H1 (cell line): ENCODE results near the gene IL17RA. TPM values are rescaled to one million over a fixed set of nuclear protein-coding genes. Genes with fewer than 3 reads are reported as not detected.

ENCODE experiments used
- CTCF ChIA-PET: fragments of 300-600 bp; sonication (Branson Sonifier 250); formaldehyde crosslinking; loops from one replicate; lab custom pipeline; 2021; ENCODE audit not compliant: partially characterized antibody; lab: Charles Lee
- POLR2A ChIA-PET: fragments of 300-600 bp; sonication (Branson Sonifier 250); formaldehyde crosslinking; loops from one replicate; lab custom pipeline; 2021; ENCODE audit warnings: inconsistent platforms; ENCODE audit not compliant: partially characterized antibody; lab: Charles Lee
- DNase-seq, 2 experiments: peaks; one replicate each; pipeline versions ENCODE4 v3.0.0 to v3.0.0-alpha.2; 2010 to 2022; ENCODE audit warnings: low spot score in 2 of 2, low read depth in 1 of 2, mixed read lengths in 1 of 2
- FAIRE-seq: peaks from 2 replicates; lab custom pipeline; 2011; peaks lifted over from hg19 to GRCh38; lab: Jason Lieb, UNC
- H2AFZ ChIP-seq: 2 replicates; pipeline ENCODE4 v1.8.1; 2012; ENCODE audit warnings: low read length, inconsistent platforms
- H2AK5ac ChIP-seq: 2 replicates; pipeline ENCODE4 v1.6.1; 2013; ENCODE audit warnings: low read depth, low read length
- H2BK120ac ChIP-seq: replicated peaks from 2 replicates; pipeline ENCODE3; 2013; ENCODE audit warnings: low read depth, low read length, inconsistent platforms
- H2BK12ac ChIP-seq: 2 replicates; pipeline ENCODE4 v1.6.1; 2013; ENCODE audit warnings: low read depth, low read length
- H2BK15ac ChIP-seq: 2 replicates; pipeline ENCODE4 v1.6.1; 2013; ENCODE audit warnings: low read length
- H2BK20ac ChIP-seq: 2 replicates; pipeline ENCODE4 v1.6.1; 2013; ENCODE audit warnings: low read length
- H2BK5ac ChIP-seq: 2 replicates; pipeline ENCODE4 v1.6.1; 2013; ENCODE audit warnings: low read depth, low read length
- H3K14ac ChIP-seq: 2 replicates; pipeline ENCODE4 v1.6.1; 2013; ENCODE audit warnings: inconsistent platforms; ENCODE audit not compliant: insufficient read length
- H3K18ac ChIP-seq: 2 replicates; pipeline ENCODE4 v1.6.1; 2013; ENCODE audit warnings: low read length; ENCODE audit errors: extremely low read depth
- H3K23ac ChIP-seq: 2 replicates; pipeline ENCODE4 v1.6.1; 2013; ENCODE audit warnings: inconsistent platforms; ENCODE audit not compliant: insufficient read length
- H3K23me2 ChIP-seq: 2 replicates; pipeline ENCODE4 v1.6.1; 2013; ENCODE audit warnings: low read depth, low read length
- H3K27ac ChIP-seq: 2 replicates; pipeline ENCODE4 v1.6.1; 2011; ENCODE audit warnings: low read depth, low read length, inconsistent platforms
- H3K27me3 ChIP-seq, 4 experiments: replicated peaks in 1 of 4; 1 replicate in 1 of 4; 2 replicates in 3 of 4; pipeline versions ENCODE4 v1.6.1 to v1.8.1; 2011 to 2013; ENCODE audit warnings: low read length in 3 of 4, mild to moderate bottlenecking in 3 of 4, inconsistent platforms in 2 of 4, mixed read lengths in 2 of 4, moderate library complexity in 1 of 4; ENCODE audit not compliant: control insufficient read depth in 3 of 4, insufficient read depth in 3 of 4; ENCODE audit errors: extremely low read depth in 1 of 4
- H3K36me3 ChIP-seq, 4 experiments: 2 replicates each; pipeline versions ENCODE4 v1.6.1 to v1.8.1; 2011 to 2013; ENCODE audit warnings: mild to moderate bottlenecking in 4 of 4, low read length in 3 of 4, moderate library complexity in 2 of 4, control low read depth in 1 of 4, inconsistent platforms in 1 of 4; ENCODE audit not compliant: insufficient read depth in 4 of 4, control insufficient read depth in 2 of 4
- H3K4ac ChIP-seq: replicated peaks from 2 replicates; pipeline ENCODE3; 2013; ENCODE audit warnings: low read length, low read depth, mixed read lengths, inconsistent platforms; ENCODE audit not compliant: insufficient read length
- H3K4me1 ChIP-seq, 4 experiments: replicated peaks in 1 of 4; 1 replicate in 1 of 4; 2 replicates in 3 of 4; pipeline versions ENCODE4 v1.6.1 to v1.8.1; 2011 to 2013; ENCODE audit warnings: low read length in 3 of 4, inconsistent platforms in 2 of 4, mixed read lengths in 1 of 4; ENCODE audit not compliant: insufficient read depth in 4 of 4, control insufficient read depth in 3 of 4
- H3K4me2 ChIP-seq, 2 experiments: 2 replicates each; pipeline versions ENCODE4 v1.6.1 to v1.8.1; 2011 to 2013; ENCODE audit warnings: low read depth in 2 of 2, low read length in 2 of 2, control low read depth in 1 of 2, inconsistent platforms in 1 of 2, mild to moderate bottlenecking in 1 of 2; ENCODE audit not compliant: insufficient read depth in 1 of 2
- H3K4me3 ChIP-seq, 4 experiments: fragments of 200-600, 300-600 bp in 1 of 4; sonication (generic), shearing (Covaris generic), sonication (Bioruptor Twin) in 1 of 4; 2 replicates each; pipeline versions ENCODE4 v1.5.1 to v1.8.1; 2011 to 2016; ENCODE audit warnings: low read length in 4 of 4, low read depth in 3 of 4, control low read depth in 2 of 4, inconsistent platforms in 2 of 4, mild to moderate bottlenecking in 2 of 4, mixed read lengths in 1 of 4, moderate library complexity in 1 of 4; ENCODE audit not compliant: insufficient read depth in 2 of 4; ENCODE audit errors: extremely low read depth in 1 of 4
- H3K56ac ChIP-seq: replicated peaks from 2 replicates; pipeline ENCODE3; 2013; ENCODE audit warnings: low read depth, mild to moderate bottlenecking, mixed read lengths, low read length, inconsistent platforms; ENCODE audit not compliant: insufficient read length
- H3K79me1 ChIP-seq: 2 replicates; pipeline ENCODE4 v1.6.1; 2013; ENCODE audit warnings: low read depth, low read length, control low read depth
- H3K79me2 ChIP-seq, 2 experiments: 2 replicates each; pipeline versions ENCODE4 v1.6.1 to v1.8.1; 2012 to 2013; ENCODE audit warnings: low read length in 2 of 2, mild to moderate bottlenecking in 2 of 2, inconsistent platforms in 1 of 2; ENCODE audit not compliant: insufficient read depth in 2 of 2, control insufficient read depth in 1 of 2
- H3K9ac ChIP-seq, 4 experiments: replicated peaks in 1 of 4; 1 replicate in 1 of 4; 2 replicates in 3 of 4; pipeline versions ENCODE4 v1.6.1 to v1.8.1; 2011 to 2013; ENCODE audit warnings: low read depth in 3 of 4, low read length in 3 of 4, control low read depth in 2 of 4, mild to moderate bottlenecking in 2 of 4, moderate library complexity in 2 of 4, inconsistent platforms in 1 of 4; ENCODE audit errors: extremely low read depth in 1 of 4
- H3K9me3 ChIP-seq, 2 experiments: 2 replicates each; pipeline versions ENCODE4 v1.6.1 to v1.8.1; 2012 to 2013; ENCODE audit warnings: mild to moderate bottlenecking in 2 of 2, moderate library complexity in 2 of 2, control low read depth in 1 of 2, inconsistent platforms in 1 of 2, low read depth in 1 of 2, low read length in 1 of 2, mixed read lengths in 1 of 2; ENCODE audit not compliant: insufficient read depth in 2 of 2
- H4K20me1 ChIP-seq, 2 experiments: replicated peaks in 1 of 2; 2 replicates each; pipeline versions ENCODE3 to v1.8.1; 2011 to 2013; ENCODE audit warnings: inconsistent platforms in 2 of 2, low read length in 2 of 2, mild to moderate bottlenecking in 1 of 2; ENCODE audit not compliant: insufficient read depth in 2 of 2, control insufficient read depth in 1 of 2
- H4K5ac ChIP-seq: 2 replicates; pipeline ENCODE4 v1.6.1; 2013; ENCODE audit warnings: low read length, low read depth, mixed read lengths, inconsistent platforms; ENCODE audit not compliant: insufficient read length
- H4K8ac ChIP-seq: 2 replicates; pipeline ENCODE4 v1.8.0; 2013; ENCODE audit warnings: mild to moderate bottlenecking, moderate library complexity, low read length, inconsistent platforms; ENCODE audit not compliant: insufficient read depth; ENCODE audit errors: extremely low read depth
- H4K91ac ChIP-seq: replicated peaks from 2 replicates; pipeline ENCODE3; 2013; ENCODE audit warnings: low read length, mixed read lengths, inconsistent platforms; ENCODE audit not compliant: insufficient read length
- CBX5 ChIP-seq: fragments of 300-800, 300-1000 bp; sonication (generic); IDR thresholded peaks from 2 replicates; pipeline ENCODE4 v1.7.1; 2016; ENCODE audit warnings: antibody characterized with exemption, low read length, low read depth
- CTCF ChIP-seq, 3 experiments: IDR thresholded peaks; 1 replicate in 2 of 3; 2 replicates in 1 of 3; pipeline versions ENCODE4 v1.5.1 to v1.6.1; 2011; ENCODE audit warnings: low read length in 3 of 3, mild to moderate bottlenecking in 3 of 3, inconsistent platforms in 2 of 3, low read depth in 1 of 3, moderate library complexity in 1 of 3; ENCODE audit not compliant: insufficient read depth in 1 of 3; ENCODE audit errors: control extremely low read depth in 1 of 3
- MAX ChIP-seq: IDR thresholded peaks from 2 replicates; pipeline ENCODE4 v1.6.1; 2012; ENCODE audit warnings: inconsistent platforms
- RAD21 ChIP-seq, 2 experiments: IDR thresholded peaks in 1 of 2; conservative IDR thresholded peaks in 1 of 2; 2 replicates each; pipeline ENCODE4 v1.6.1; 2011; ENCODE audit warnings: low read depth in 2 of 2, low read length in 2 of 2, improper control_type of control experiment in 1 of 2, inconsistent platforms in 1 of 2, mild to moderate bottlenecking in 1 of 2, moderate library complexity in 1 of 2
- RXRA ChIP-seq: IDR thresholded peaks from 2 replicates; pipeline ENCODE4 v1.6.1; 2011; ENCODE audit warnings: low read depth, mild to moderate bottlenecking, low read length, moderate library complexity; ENCODE audit not compliant: insufficient read depth
- SIX5 ChIP-seq: IDR thresholded peaks from 2 replicates; pipeline ENCODE4 v1.6.1; 2011; ENCODE audit warnings: mild to moderate bottlenecking, low read depth, low read length
- WGBS, 2 experiments: shearing (Covaris generic) in 1 of 2; methylation state at CpG; one replicate each; pipeline versions ENCODE4 v1.1.6 to v1.1.7; 2013 to 2015; ENCODE audit warnings: low lambda C conversion rate in 2 of 2, mixed read lengths in 2 of 2, inconsistent platforms in 1 of 2, low coverage in 1 of 2, missing lambda C conversion rate in 1 of 2; ENCODE audit not compliant: insufficient replicate concordance in 2 of 2, insufficient coverage in 1 of 2, insufficient read length in 1 of 2; ENCODE audit errors: extremely low coverage in 1 of 2, missing lambda C conversion rate in 1 of 2; 5-methylcytosine and 5-hydroxymethylcytosine counted together
- polyA plus RNA-seq, 7 experiments: library from polyadenylated mRNA; depleted of rRNA in 3 of 7; stranded (reverse) in 5 of 7; unstranded in 2 of 7; fragments of >200 nt in 5 of 7; fragments of 200-250 nt in 2 of 7; gene quantifications; 1 replicate in 5 of 7; 2 replicates in 1 of 7; 4 replicates in 1 of 7; pipeline versions ENCODE4 v1.2.1 to v1.2.3, GENCODE V29; 2011 to 2013; ENCODE audit warnings: missing spikeins in 2 of 7, mixed read lengths in 2 of 7
- total RNA-seq: library from RNA; stranded (reverse); fragmentation: NEBNext Ultra II Directional; extraction: Animal tissue kit (Norgen Biotek cat#: 25700); gene quantifications from 2 replicates; pipeline ENCODE4 v1.2.1, GENCODE V29; 2021

IL17RA gene
- total and polyA plus RNA-seq, 2 of the 8 experiments (the other 6 are each of a cell fraction or from before 2014, with no cell fraction given): 5.6 to 9.9 TPM

GRCh38 chr22:17106161-17106784 lies 21.5 kb downstream of the IL17RA start:
- CTCF ChIA-PET: interaction anchor here (0.5 to 4.2 kb wide), 15 partner anchors 9 to 910 kb away, joined by 3 to 35 read pairs (median 6); no protein-coding TSS in a partner anchor
- H3K36me3 ChIP-seq: peaks cover 0 to 11% (median 2%) of the 10 kb centered on the region in 4 experiments; a peak in 1 of 8 replicates

More at GRCh38 chr22:17106161-17106784, 21.5 kb downstream of the IL17RA start:
- FAIRE-seq: no peak
- WGBS, 2 experiments: 88% methylated on average over 12 of the region's 12 CpGs; no CpG with 5 or more reads in 1 of the 2 experiments
- DNase-seq: no peak
- Histone ChIP-seq H3K27ac (no peak overlapping the region), H3K4me3 (no peak overlapping the region), H3K9me3 (no peaks in the 10 kb centered on the region), H4K5ac (no peak overlapping the region), H2BK20ac (no peak overlapping the region), H3K4ac (no peak overlapping the region), H4K20me1 (no peaks in the 10 kb centered on the region), H4K91ac (no peak overlapping the region), H3K18ac (no peak overlapping the region), H2BK120ac (no peak overlapping the region), H3K23me2 (no peaks in the 10 kb centered on the region), H3K79me2 (no peaks in the 10 kb centered on the region), H3K23ac (no peak overlapping the region), H2BK15ac (no peak overlapping the region), H2BK12ac (no peak overlapping the region), H2BK5ac (no peak overlapping the region), H3K27me3 (no peaks in the 10 kb centered on the region), H3K56ac (no peak overlapping the region), H3K14ac (no peak overlapping the region), H3K79me1 (no peaks in the 10 kb centered on the region; the same call in 1 of the 2 replicates), H3K9ac (no peak overlapping the region), H3K4me1 (no peaks in the 10 kb centered on the region), H3K4me2 (no peak overlapping the region), H2AFZ (no peak overlapping the region), H4K8ac (no peak overlapping the region; the same call in 1 of the 2 replicates)
- POLR2A ChIA-PET: interaction anchor here (1.0 to 1.6 kb wide), 3 partner anchors 9 to 26 kb away, joined by 3 to 4 read pairs (median 3); no protein-coding TSS in a partner anchor
- TF ChIP-seq SIX5 (no peak), CTCF (IDR thresholded peaks at IDR 0.05; ENCODE audit: control extremely low read depth in 1 of 3, insufficient read depth in 1 of 3, low read depth in 1 of 3, low read length in 3 of 3) (peak; percentile 46 to 57 (median 54)), CBX5 (no peak), RAD21 (IDR thresholded peaks at IDR 0.05 in 1 of 2, conservative IDR thresholded peaks at IDR 0.05 in 1 of 2; ENCODE audit: low read depth in 2 of 2, low read length in 2 of 2) (peak; percentile 8 to 43; a peak in 3 of 4 replicates), MAX (no peak), RXRA (no peak)
- TF ChIP-seq, all 59 proteins: peak for 2
- H2AK5ac ChIP-seq: no peak overlapping the region
